GM12878 (cell line): Measurements from ENCODE around the gene PCDHGC4. TPM values are rescaled to one million over a fixed set of nuclear protein-coding genes. Genes with fewer than 3 reads are reported as not detected.
A peak's percentile ranks its signal among the peaks of the same experiment; 100 is the strongest.

Experiments
- ATAC-seq: fragments of 200-7000 bp; cut with Tn5 transposase; 3 replicates; pipeline ENCODE4 v1.9.1; 2020; ENCODE audit warnings: mild to moderate bottlenecking, moderate library complexity
- BruUV-seq: library from RNA; stranded (reverse); fragments of 400-500 nt; replicated peaks from 2 replicates; lab custom pipeline; 2021; lab: Mats Ljungman, UMichigan
- CTCF ChIA-PET: fragments of 300-600 bp; sonication (Branson Sonifier 250); formaldehyde crosslinking; extraction: SDS; loops from one replicate; lab custom pipeline; 2021; ENCODE audit warnings: inconsistent platforms; lab: Yijun Ruan, JAX
- POLR2A ChIA-PET: fragments of 350-600 bp; formaldehyde crosslinking; extraction: SDS; loops from one replicate; lab custom pipeline; 2021; ENCODE audit warnings: inconsistent platforms; lab: Charles Lee
- RAD21 ChIA-PET: fragments of 300-600 bp; sonication (Branson Sonifier 250); formaldehyde crosslinking; loops from one replicate; lab custom pipeline; 2023; ENCODE audit warnings: antibody characterized with exemption; ENCODE audit not compliant: unreplicated experiment; lab: Charles Lee
- SMC1A ChIA-PET: fragments of 300-600 bp; sonication (Branson Sonifier 250); formaldehyde crosslinking; loops from one replicate; lab custom pipeline; 2023; ENCODE audit not compliant: unreplicated experiment, uncharacterized antibody; lab: Charles Lee
- DNase-seq: peaks from one replicate; pipeline ENCODE4 v3.0.0-alpha.2; 2011; ENCODE audit warnings: low read depth, low spot score
- FAIRE-seq: peaks from 3 replicates; lab custom pipeline; 2011; peaks lifted over from hg19 to GRCh38; lab: Jason Lieb, UNC
- H2AFZ ChIP-seq: 2 replicates; pipeline ENCODE4 v1.6.0; 2011; ENCODE audit warnings: low read depth, low read length, control low read depth; ENCODE audit not compliant: control insufficient read depth
- H3K27ac ChIP-seq: 2 replicates; pipeline ENCODE4 v1.5.1; 2011; ENCODE audit warnings: control low read depth; ENCODE audit not compliant: control insufficient read depth, insufficient read depth
- H3K27me3 ChIP-seq, 2 experiments: replicated peaks in 1 of 2; 2 replicates each; pipeline versions ENCODE4 v1.6.0 to v1.6.1; 2011; ENCODE audit warnings: low read length in 1 of 2; ENCODE audit not compliant: control insufficient read depth in 2 of 2, insufficient read depth in 2 of 2
- H3K36me3 ChIP-seq, 2 experiments: 2 replicates each; pipeline ENCODE4 v1.5.1; 2011; ENCODE audit warnings: low read length in 1 of 2; ENCODE audit not compliant: control insufficient read depth in 2 of 2, insufficient read depth in 2 of 2
- H3K4me1 ChIP-seq: 2 replicates; pipeline ENCODE4 v1.6.1; 2011; ENCODE audit warnings: mild to moderate bottlenecking, low read length, moderate library complexity, mixed read lengths; ENCODE audit not compliant: control insufficient read depth, insufficient read depth
- H3K4me2 ChIP-seq: 2 replicates; pipeline ENCODE4 v1.6.0; 2011; ENCODE audit warnings: control low read depth; ENCODE audit not compliant: control insufficient read depth, insufficient read depth
- H3K4me3 ChIP-seq: fragments of 200-600 bp; sonication (generic); 2 replicates; pipeline ENCODE4 v1.5.1; 2016
- H3K79me2 ChIP-seq: 2 replicates; pipeline ENCODE4 v1.6.0; 2011; ENCODE audit warnings: low read length; ENCODE audit not compliant: control insufficient read depth, insufficient read depth
- H3K9ac ChIP-seq: 2 replicates; pipeline ENCODE4 v1.8.0; 2011; ENCODE audit warnings: low read length, control low read depth, mixed read lengths; ENCODE audit not compliant: control insufficient read depth, insufficient read depth
- H3K9me3 ChIP-seq: replicated peaks from 3 replicates; pipeline ENCODE4 v1.5.1; 2011; ENCODE audit warnings: mild to moderate bottlenecking, low read length; ENCODE audit not compliant: control insufficient read depth, insufficient read depth
- H4K20me1 ChIP-seq: 2 replicates; pipeline ENCODE4 v1.6.0; 2011; ENCODE audit not compliant: control insufficient read depth, insufficient read depth
- BHLHE40 ChIP-seq, 2 experiments: fragments of 450-650 bp in 1 of 2; IDR thresholded peaks; 2 replicates each; pipeline ENCODE4 v1.6.1; 2011 to 2017; ENCODE audit warnings: low read depth in 2 of 2, borderline replicate concordance in 1 of 2, improper control_type of control experiment in 1 of 2, low read length in 1 of 2, mild to moderate bottlenecking in 1 of 2
- CBFB ChIP-seq: IDR thresholded peaks from 2 replicates; pipeline ENCODE4 v1.6.1; 2016; ENCODE audit warnings: antibody characterized with exemption, low read depth
- FOXK2 ChIP-seq: fragments of 450-650 bp; IDR thresholded peaks from 2 replicates; pipeline ENCODE4 v1.6.1; 2017; ENCODE audit warnings: mild to moderate bottlenecking, moderate library complexity
- KLF5 ChIP-seq: fragments of 450-650 bp; IDR thresholded peaks from 2 replicates; pipeline ENCODE4 v1.6.1; 2014; ENCODE audit warnings: mild to moderate bottlenecking; ENCODE audit not compliant: partially characterized antibody
- TAF1 ChIP-seq: IDR thresholded peaks from 2 replicates; pipeline ENCODE4 v1.6.1; 2011; ENCODE audit warnings: mild to moderate bottlenecking, low read depth, low read length, borderline replicate concordance
- TBL1XR1 ChIP-seq: IDR thresholded peaks from 2 replicates; pipeline ENCODE4 v1.6.1; 2012; ENCODE audit warnings: low read depth, low read length, improper control_type of control experiment
- TCF3 ChIP-seq: IDR thresholded peaks from 2 replicates; pipeline ENCODE4 v1.6.1; 2012; ENCODE audit warnings: low read depth, mild to moderate bottlenecking, low read length, borderline replicate concordance; ENCODE audit not compliant: insufficient read depth
- YY1 ChIP-seq: IDR thresholded peaks from 2 replicates; pipeline ENCODE4 v1.6.1; 2011; ENCODE audit warnings: low read depth, mild to moderate bottlenecking, low read length
- WGBS: methylation state at CpG from one replicate; pipeline ENCODE4 v1.1.6; 2016; ENCODE audit warnings: low lambda C conversion rate; ENCODE audit not compliant: insufficient replicate concordance, insufficient coverage; ENCODE audit errors: missing lambda C conversion rate; 5-methylcytosine and 5-hydroxymethylcytosine counted together
- in situ Hi-C: fragments of 300-500 bp; cut with MboI; formaldehyde crosslinking; loops from 9 replicates; pipeline ENCODE4 v1.14.3; 2018; ENCODE audit warnings: mixed read lengths
- intact Hi-C: fragments of 100-400 bp; cut with micrococcal nuclease; formaldehyde crosslinking; loops from one replicate; pipeline ENCODE4 v1.14.2; 2022; ENCODE audit not compliant: unreplicated experiment
- polyA plus RNA-seq, 11 experiments: library from polyadenylated mRNA; depleted of rRNA in 4 of 11; unstranded in 6 of 11; stranded (reverse) in 5 of 11; fragments of >200 nt; fragmentation: Nextera tagmentation in 4 of 11; fragmentation: Illumina TruSeq in 1 of 11; extraction: Ambion mirVana in 4 of 11; extraction: Trizol in 1 of 11; gene quantifications; 1 replicate in 1 of 11; 2 replicates in 10 of 11; pipeline versions ENCODE4 v1.2.1 to v1.2.3, GENCODE V29; 2011 to 2016; ENCODE audit warnings: inconsistent platforms in 2 of 11, missing spikeins in 2 of 11, low read depth in 1 of 11
- total RNA-seq, 4 experiments: library from RNA; depleted of rRNA in 3 of 4; stranded (reverse); fragments of >200 nt in 3 of 4; fragmentation: Illumina TruSeq in 1 of 4; extraction: Trizol in 1 of 4; gene quantifications; 2 replicates each; pipeline versions ENCODE4 v1.2.1 to v1.2.3, GENCODE V29; 2013 to 2021

PCDHGC4 gene
- total and polyA plus RNA-seq, 10 of the 15 experiments (the other 5 are each of a cell fraction or from before 2014, with no cell fraction given): 0.04 to 1.2 (median 0.52) TPM

DNA sequence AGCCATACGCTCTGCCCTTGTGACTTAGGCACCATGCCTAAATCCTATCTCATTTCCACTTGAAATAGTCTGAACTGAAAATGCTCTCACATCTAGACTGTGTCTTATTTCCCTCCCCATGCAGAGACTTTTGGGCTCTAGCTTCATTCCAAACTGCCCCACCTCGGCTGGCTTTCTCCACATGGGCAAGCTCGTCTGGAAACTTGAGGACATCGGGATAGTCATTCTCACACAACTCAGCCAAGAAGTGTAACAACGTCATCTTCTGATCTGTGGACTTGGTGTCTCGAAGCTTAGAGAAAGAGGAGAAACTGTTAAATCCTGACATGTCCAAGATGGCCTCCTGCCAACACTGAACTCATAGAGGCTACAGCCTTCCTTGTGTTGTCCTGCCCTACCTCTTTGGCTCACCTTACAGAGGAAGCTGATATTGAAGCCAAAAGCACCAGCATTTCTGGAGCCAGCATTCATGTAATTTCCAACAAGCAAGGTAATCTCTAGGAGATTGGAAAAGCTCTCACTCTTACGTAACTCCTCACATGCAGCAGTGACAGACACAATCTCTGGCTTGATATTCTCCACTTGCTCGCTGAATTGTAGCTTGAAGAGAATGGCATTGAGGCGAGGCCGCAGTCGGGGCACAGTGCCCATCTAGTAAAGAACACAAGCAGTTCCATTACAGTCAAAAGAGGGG, 43.6 kb downstream of the PCDHGC4 start:
- ChIA-PET POLR2A (interaction anchor here (0.6 to 1.4 kb wide), 3 partner anchors 15 to 22 kb away, joined by 3 to 7 read pairs (median 3); no protein-coding TSS in a partner anchor), RAD21 (interaction anchor here (1.3 to 6.1 kb wide), 8 partner anchors 17 to 116 kb away, joined by 3 to 54 read pairs (median 7); partner anchors contain the start of genes PCDHGA10, PCDHGA11, PCDHGA12 and PCDHGC3), CTCF (interaction anchor here (1.1 to 11.2 kb wide), 15 partner anchors 9 to 116 kb away, joined by 3 to 194 read pairs (median 14); partner anchors contain the start of genes PCDHGA10, PCDHGA11, PCDHGB7 and PCDHGC3), SMC1A (interaction anchor here (1.0 to 13.7 kb wide), 10 partner anchors 9 to 208 kb away, joined by 3 to 176 read pairs (median 8); partner anchors contain the start of genes PCDHGA10, PCDHGA12, PCDHGC3 and TAF7)
- in situ Hi-C loops (loop anchor here (5.0 kb wide), 1 partner anchor 51 kb away; the partner anchor contains the start of gene PCDHGC3), intact Hi-C loops (no loop called here)
- ATAC-seq (no peak), FAIRE-seq (no peak), DNase-seq (no peak)
- Histone ChIP-seq H4K20me1 (no peaks in the 10 kb centered on the region), H3K27ac (0 out of 2 replicates have a peak overlapping the region, but pooled peaks have one; percentile 0), H3K9ac (no peak overlapping the region), H3K79me2 (no peaks in the 10 kb centered on the region), H3K27me3 (no peaks in the 10 kb centered on the region), H3K4me2 (no peak overlapping the region), H3K9me3 (no peaks in the 10 kb centered on the region), H3K36me3 (peaks cover 14 to 38% of the 10 kb centered on the region in 2 experiments), H3K4me1 (peaks cover 38% of the 10 kb centered on the region), H3K4me3 (no peak overlapping the region), H2AFZ (no peak overlapping the region)
- BruUV-seq: no TSS peak
- 87% methylated on average over 11 of the region's 11 CpGs for WGBS
- TF ChIP-seq TBL1XR1 (no peak), BHLHE40 (IDR thresholded peaks at IDR 0.05; ENCODE audit: borderline replicate concordance in 1 of 2, low read depth in 2 of 2, low read length in 1 of 2) (no peak), KLF5 (no peak), FOXK2 (no peak), TAF1 (no peak), CBFB (no peak), YY1 (0 out of 2 replicates have a peak, but pooled peaks have one; percentile 15), TCF3 (no peak)
